GM18868 (cell line): ENCODE results near the gene KATNBL1.
"Not testable (repeated sequence)": the region's sequence is repeated elsewhere in the genome, so short reads cannot be mapped to it uniquely, and the experiment has no call there.

Experiments
- ATAC-seq: cut with Tn5 transposase; IDR thresholded peaks from one replicate; pipeline ENCODE4 v1.9.1; 2021; ENCODE audit warnings: mild to moderate bottlenecking, moderate library complexity; ENCODE audit not compliant: unreplicated experiment

KATNBL1 gene

GRCh38 chr15:34203936-34204335 lies 6.0 kb downstream of the KATNBL1 start:
- ATAC-seq: no peak

DNA sequence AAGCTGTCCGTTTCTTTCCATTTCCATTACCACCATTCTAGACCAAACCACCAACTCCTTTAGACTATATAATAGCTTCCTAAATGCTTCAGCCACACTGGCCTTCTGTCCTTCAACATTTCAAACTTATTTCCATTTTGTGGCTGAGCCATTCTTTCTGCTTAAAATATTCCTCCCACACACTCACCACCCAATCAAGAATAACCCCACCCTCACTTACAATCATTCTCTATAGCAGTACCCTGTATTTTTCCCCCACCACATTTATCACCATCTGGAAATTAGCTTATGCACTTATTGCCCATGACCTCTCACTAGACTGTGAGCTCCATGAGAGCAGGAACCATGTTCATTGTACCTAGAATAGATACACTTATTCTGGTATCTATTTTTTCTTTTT lies 6.6 kb downstream of the KATNBL1 start:
- ATAC-seq: no peak

GRCh38 chr15:34193272-34193671 lies 16.6 kb downstream of the KATNBL1 start:
- not testable (repeated sequence) for ATAC-seq

DNA sequence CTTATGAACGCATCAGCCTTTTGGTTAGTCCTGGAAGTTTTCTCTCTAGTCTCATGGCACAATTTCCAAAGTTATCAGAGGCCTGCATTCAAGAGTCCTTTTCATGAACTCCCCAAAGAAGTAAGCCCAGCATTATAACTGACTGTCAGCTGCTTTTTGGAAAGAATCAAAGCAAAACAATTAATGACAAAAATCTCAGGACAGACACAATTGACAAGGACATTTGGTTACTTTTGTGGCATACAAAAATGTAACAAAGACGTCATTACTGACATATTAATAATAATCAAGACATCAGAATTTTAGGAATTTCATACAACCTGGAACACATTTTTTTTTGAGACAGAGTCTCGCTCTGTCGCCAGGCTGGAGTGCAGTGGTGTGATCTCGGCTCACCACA lies 21.2 kb downstream of the KATNBL1 start:
- no peak for ATAC-seq

DNA sequence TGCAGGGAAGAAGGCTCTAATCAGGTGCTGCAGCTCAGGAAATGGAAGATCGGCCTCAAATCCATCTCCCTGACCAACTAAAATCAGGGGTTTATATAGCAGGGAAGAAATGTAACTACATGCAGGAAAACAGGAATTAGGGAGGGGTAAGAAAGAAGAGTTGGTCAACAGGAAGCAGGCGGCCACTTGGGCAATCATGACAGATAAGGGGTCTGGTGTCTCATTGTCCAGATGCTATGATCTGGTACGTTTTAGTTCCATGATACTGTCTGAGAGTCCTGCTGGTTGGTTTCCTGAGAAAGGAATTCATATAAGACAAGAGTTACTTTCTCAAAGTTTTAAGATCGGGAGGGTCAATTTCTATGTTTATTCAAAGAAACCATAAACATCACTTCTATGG lies 24.2 kb downstream of the KATNBL1 start:
- ATAC-seq: no peak

- ATAC-seq: no peak
These were observed 27.0 kb downstream of the KATNBL1 start for GRCh38 chr15:34182942-34183341.

GRCh38 chr15:34179234-34179633 lies 30.7 kb downstream of the KATNBL1 start:
- ATAC-seq: no peak

DNA sequence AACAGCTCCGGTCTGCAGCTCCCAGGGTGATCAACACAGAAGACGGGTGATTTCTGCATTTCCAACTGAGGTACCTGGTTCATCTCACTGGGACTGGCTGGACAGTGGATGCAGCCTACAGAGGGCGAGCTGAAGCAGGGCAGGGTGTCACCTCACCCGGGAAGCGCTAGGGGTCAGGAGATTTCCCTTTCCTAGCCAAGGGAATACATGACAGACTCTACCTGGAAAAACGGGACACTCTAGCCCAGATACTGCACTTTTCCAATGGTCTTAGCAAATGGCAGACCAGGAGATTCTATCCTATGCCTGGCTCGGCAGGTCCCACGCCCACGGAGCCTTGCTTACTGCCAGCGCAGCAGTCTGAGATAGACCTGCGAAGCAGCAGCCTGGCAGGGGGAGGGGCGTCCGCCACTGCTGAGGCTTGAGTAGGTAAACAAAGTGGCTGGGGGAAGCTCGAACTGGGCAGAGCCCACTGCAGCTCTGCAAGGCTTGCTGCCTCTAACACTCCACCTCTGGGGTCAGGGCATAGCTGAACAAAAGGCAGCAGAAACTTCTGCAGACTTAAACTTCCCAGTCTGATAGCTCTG lies 43.8 kb downstream of the KATNBL1 start:
- ATAC-seq: not testable (repeated sequence)

DNA sequence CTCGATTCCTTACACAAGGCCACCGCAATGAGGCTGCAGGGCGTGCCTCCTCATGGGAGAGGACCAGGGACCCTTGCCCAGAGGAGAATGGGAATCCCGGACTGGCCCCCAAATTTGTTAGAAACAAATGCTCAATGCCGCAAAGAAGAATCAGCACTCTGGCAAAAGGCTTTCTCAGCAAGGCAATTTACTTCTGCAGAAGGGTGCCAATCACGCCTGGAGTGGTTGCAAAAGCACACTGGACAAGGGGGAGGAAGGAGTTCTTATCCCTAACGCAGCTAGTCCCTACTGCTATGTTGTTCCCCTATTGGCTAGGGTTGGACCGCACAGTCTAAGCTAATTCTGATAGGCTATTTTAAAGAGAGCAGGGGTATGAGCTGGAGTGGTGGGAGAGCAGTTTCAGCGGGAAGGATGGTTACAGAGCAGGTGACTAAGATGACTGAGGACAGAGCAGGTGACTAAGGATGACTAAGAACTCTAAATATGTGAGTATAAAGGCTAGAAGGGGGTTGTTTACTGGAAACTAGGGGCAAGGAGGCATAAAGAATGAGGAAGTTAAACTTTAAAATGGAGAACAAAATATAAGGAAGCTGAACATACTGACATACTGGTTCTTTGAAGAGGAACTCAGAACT lies 48.5 kb downstream of the KATNBL1 start:
- ATAC-seq: no peak

GRCh38 chr15:34160735-34161134 lies 49.2 kb downstream of the KATNBL1 start:
- no peak for ATAC-seq

- ATAC-seq: no peak
These were observed 51.5 kb downstream of the KATNBL1 start for GRCh38 chr15:34158355-34158754.

DNA sequence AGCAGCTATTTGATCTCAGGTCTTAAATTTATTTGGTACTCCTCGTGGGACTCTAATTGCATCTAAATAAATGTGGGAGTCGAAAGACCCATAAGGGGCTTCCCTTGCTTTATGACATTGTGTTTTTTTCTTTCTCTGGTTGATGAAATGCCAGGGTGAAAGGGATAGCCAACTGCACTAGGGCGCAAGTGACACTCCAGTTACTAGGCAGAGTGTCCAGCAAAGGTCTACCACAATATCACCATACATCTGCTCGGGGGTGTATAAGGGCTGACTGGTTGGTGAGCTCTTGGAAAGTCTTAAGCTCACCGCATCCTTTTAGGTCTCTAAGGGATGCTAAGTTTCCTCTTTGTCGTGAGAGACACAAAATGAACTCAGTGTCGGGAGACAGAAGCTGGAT lies 54.0 kb downstream of the KATNBL1 start:
- no peak for ATAC-seq

DNA sequence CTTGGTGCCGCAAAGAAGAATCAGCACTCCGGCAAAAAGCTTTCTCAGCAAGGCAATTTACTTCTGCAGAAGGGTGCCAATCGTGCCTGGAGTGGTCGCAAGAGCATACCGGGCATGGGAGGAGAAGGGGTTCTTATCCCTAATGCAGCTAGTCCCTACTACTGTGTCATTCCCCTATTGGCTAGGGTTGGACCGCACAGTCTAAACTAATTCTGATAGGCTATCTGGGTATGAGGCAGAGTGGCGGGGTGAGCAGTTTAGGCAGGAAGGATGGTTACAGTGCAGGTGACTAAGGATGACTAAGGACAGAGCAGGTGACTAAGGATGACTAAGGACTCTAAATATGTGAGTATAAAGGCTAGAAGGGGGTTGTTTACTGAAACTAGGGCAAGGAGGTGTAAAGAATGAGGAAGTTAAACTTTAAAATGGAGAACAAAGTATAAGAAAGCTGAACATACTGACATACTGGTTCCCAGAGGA lies 55.1 kb downstream of the KATNBL1 start:
- no peak for ATAC-seq

DNA sequence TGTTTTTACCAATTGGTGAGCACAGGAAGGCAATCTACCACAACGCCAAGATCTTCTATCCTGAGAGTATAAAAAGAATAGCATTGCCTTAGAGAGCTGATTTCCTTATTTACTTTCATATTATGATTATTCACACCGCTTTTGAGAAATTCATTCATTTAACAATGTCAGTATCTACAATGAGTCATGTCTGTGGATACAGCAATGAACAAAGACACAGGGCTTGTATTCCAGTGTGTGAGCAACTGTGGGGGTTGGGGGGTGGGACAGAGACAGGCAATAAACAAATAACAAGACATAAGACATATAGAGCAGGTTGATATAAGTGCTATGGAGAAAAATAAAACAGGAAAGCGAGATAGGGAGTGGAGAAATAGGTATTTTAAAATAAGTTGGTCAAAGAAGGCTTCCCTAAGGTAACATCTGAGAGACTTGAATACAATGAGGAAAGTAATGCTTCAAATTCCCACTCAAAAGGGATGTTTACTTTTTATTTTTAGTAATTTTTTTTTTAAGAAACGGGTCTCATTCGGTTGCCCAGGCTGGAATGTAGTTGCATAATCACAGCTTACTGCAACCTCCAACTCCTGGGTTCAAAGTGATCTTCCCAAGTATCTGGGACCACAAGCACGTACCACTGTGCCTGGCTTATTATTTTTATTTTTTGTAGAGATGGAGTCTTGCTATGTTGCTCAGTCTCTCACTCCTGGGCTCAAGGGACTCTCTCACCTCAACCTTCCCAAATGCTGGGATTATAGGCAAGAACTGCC lies 62.3 kb downstream of the KATNBL1 start:
- no peak for ATAC-seq

GRCh38 chr15:34133511-34133910 lies 76.4 kb downstream of the KATNBL1 start:
- ATAC-seq: no peak

GRCh38 chr15:34132881-34133280 lies 77.0 kb downstream of the KATNBL1 start:
- ATAC-seq: no peak

GRCh38 chr15:34128898-34129297 lies 81.0 kb downstream of the KATNBL1 start:
- ATAC-seq: no peak

- no peak for ATAC-seq
These were observed 83.4 kb downstream of the KATNBL1 start for GRCh38 chr15:34126522-34126921.

GRCh38 chr15:34125945-34126344 lies 84.0 kb downstream of the KATNBL1 start:
- ATAC-seq: no peak

DNA sequence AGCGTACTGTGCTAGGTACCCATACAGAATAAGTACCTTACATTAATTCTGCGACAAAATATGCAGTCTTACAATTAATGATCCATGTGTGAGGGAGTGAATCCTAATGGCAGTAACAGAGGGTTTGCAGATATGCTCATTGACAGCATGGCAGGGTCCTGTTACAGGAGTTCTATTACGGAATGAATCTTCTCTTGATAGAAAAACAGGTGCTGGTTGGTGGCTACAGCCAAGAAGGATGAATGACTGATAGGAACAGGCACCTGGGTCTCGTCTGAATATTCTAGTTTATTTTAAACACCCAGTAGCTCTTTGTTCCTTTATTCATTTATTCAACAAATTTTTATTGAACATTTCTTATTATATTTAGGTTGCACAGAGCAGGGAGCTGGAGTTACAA lies 85.2 kb downstream of the KATNBL1 start:
- no peak for ATAC-seq

GRCh38 chr15:34122771-34123183 lies 87.1 kb downstream of the KATNBL1 start:
- ATAC-seq: peak; percentile 48

GRCh38 chr15:34121786-34122185 lies 88.1 kb downstream of the KATNBL1 start:
- not testable (repeated sequence) for ATAC-seq
